GM19328 (cell line): Measurements from ENCODE around the gene BCL2L2.
"Not testable (repeated sequence)": the region's sequence is repeated elsewhere in the genome, so short reads cannot be mapped to it uniquely, and the experiment has no call there.

ENCODE experiments used
- ATAC-seq: cut with Tn5 transposase; IDR thresholded peaks from one replicate; pipeline ENCODE4 v1.9.1; 2021; ENCODE audit warnings: mild to moderate bottlenecking, moderate library complexity; ENCODE audit not compliant: unreplicated experiment

BCL2L2 gene

DNA sequence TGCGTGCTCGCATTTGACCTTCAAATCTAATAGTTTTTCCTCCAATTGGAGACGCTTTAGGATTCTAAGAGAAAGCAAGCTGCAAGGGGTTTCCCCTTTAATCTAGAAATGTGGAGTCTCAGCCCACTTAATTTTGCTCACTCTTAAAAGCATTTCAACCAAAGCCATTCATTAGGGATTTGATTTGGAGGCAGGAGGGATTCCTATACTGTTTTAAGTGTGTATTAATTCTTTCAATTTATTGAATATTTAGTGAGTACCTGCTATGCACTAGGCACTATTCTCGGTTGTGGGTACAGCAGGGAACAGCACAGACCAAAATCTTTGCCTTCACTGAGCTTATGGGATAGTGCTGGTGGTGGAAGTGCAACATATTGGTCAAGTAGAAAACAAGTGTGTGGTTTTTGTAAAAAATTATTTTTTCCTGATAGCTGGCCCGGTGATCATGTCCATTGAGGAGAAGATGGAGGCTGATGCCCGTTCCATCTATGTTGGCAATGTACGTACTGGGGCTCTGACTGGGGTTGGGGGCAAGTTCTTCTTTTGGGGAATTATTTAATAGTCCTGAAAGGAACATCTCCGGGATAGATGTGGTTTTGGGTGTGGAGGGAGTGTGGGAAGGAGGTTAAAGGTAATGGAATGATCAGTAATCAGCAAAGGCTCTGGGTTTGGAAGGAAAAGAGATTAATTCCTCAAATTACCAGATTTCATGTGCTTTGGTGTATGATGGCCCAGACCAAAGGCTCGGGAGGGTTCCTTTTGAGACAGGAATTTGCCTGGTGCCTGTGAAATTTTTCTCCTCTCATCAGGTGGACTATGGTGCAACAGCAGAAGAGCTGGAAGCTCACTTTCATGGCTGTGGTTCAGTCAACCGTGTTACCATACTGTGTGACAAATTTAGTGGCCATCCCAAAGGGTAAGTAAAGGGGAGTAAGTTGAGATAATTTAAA is 16.2 kb downstream of the BCL2L2 start:
- no peak for ATAC-seq

DNA sequence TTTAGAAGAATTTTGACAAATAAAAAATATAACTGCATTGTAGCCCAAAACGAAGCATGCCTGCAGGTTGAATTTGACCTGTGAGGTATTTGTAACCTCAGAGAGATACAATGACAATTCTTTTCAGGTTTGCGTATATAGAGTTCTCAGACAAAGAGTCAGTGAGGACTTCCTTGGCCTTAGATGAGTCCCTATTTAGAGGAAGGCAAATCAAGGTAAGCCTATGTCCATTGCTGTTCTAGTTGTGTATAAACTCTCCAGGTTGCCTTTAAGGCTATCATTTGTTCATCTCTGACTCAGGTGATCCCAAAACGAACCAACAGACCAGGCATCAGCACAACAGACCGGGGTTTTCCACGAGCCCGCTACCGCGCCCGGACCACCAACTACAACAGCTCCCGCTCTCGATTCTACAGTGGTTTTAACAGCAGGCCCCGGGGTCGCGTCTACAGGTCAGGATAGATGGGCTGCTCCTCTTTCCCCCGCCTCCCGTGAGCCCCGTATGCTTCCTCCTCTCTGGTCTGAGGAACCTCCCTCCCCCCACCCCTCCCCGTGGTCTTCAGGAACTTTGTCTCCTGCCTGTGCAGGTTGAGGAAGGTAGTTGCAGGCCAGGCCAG is 17.3 kb downstream of the BCL2L2 start:
- ATAC-seq = no peak

DNA sequence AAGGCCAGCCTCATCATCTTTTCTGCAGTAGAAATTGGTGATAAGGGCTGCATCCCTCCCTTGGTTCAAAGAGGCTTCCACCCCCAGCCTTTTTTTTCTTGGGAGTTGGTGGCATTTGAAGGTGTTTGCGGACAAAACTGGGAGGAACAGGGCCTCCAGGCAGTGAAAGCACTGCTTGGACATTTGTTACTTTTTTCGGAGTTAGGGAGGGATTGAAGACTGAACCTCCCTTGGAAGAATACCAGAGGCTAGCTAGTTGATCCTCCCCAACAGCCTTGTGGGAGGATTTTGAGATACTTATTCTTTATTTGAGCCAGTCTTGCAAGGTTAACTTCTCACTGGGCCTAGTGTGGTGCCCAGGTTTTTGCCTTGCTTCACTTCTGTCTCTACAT is 17.8 kb downstream of the BCL2L2 start:
- ATAC-seq = no peak

DNA sequence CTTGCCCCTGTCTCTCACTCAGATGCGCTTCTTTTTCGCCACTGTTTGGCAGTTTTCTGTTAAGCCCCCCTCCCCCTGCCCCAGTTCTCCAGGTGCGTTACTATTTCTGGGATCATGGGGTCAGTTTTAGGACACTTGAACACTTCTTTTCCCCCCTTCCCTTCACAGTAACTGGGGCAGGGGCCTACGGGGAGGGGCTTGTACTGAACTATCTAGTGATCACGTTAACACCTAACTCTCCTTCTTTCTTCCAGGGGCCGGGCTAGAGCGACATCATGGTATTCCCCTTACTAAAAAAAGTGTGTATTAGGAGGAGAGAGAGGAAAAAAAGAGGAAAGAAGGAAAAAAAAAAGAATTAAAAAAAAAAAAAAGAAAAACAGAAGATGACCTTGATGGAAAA is 18.4 kb downstream of the BCL2L2 start:
- no peak for ATAC-seq

DNA sequence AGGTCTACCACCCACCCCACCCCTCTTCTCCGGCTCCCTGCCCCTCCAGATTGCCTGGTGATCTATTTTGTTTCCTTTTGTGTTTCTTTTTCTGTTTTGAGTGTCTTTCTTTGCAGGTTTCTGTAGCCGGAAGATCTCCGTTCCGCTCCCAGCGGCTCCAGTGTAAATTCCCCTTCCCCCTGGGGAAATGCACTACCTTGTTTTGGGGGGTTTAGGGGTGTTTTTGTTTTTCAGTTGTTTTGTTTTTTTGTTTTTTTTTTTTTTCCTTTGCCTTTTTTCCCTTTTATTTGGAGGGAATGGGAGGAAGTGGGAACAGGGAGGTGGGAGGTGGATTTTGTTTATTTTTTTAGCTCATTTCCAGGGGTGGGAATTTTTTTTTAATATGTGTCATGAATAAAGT is 19.1 kb downstream of the BCL2L2 start:
- not testable (repeated sequence) for ATAC-seq

DNA sequence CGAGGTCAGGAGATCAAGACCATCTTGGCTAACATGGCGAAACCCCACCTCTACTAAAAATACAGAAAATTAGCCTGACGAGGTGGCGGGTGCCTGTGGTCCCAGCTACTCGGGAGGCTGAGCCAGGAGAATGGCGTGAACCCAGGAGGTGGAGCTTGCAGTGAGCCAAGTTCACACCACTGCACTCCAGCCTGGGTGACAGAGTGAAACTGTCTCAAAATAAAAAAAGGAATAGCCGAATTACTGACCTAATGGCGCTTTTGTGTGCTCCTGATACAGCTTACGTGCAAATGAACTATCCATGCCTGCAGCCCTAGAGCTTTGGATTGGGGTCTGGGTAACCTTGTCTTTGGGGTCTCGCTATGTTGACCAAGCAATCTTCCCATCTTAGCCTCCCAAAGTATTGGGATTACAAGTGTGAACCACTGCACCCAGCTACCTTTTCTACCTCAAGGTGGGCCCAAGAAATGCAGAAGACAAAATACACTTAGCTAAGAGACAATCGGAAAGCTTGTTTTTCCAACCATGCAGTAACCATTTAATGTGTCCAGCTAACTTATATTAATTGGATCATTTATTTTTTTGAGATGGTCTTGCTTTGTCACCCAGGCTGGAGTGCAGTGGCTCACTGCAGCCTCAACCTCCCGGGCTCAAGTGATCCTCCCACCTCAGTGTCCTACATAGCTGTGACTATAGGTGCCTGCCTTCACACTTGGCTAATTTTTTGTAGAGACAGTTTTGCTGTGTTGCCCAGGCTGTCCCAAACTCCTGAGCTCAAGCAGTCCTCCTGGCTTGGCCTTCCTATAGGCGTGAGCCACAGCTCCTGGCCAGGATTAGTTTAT is 20.1 kb downstream of the BCL2L2 start:
- ATAC-seq = no peak

DNA sequence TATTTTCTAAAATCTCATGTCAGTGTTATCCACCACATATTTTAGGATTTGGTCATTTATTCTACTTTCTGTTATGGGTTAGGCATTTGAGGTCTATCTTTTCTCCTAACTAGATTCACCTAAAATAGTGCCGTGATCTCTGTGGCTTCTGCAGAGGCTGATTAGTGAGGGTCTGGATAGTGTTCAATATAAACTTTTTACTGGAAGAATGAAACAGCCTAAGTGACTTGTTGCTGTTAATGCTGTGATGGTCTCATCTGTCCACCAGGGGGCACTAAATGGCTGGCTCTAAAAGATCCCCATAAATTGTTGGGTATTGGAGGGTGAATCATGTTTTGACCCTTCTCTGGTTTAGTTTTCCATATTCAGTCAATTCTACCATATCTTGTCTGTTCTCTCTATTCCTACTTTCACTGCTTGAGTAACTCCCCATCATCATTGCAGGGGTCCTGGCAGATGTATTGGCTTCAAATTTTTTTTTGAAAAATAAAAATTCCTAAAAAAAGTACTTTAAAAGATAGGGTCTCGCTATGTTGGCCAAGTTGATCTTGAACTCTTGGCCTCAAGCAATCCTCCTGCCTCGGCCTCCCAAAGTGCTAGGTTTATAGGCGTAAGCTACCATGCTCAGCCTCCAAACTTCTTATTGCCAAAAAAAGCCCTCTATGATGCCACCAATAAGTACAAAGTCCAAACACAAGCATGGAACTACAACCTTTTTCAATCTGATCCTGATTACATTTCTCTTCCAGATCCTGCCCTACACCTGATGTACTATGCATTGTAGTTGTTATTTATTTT is 21.5 kb downstream of the BCL2L2 start:
- ATAC-seq = no peak

DNA sequence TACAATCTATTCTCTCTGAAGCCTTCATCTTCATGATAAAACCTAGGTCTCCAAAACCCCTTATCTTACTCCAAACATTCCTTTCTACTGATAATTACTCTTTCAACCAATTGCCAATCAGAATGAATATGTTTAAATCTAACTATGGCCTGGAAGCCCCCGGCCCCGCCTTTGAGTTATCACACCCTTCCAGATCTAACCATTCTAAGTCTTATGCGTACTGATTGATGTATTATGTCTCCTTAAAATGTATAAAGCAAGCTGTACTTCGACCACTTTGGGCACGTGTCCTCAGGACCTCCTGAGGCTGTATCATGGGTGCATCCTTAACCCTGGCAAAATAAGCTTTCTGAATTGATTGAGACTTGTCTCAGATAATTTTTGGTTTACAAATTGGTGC is 29.0 kb downstream of the BCL2L2 start:
- no peak for ATAC-seq

DNA sequence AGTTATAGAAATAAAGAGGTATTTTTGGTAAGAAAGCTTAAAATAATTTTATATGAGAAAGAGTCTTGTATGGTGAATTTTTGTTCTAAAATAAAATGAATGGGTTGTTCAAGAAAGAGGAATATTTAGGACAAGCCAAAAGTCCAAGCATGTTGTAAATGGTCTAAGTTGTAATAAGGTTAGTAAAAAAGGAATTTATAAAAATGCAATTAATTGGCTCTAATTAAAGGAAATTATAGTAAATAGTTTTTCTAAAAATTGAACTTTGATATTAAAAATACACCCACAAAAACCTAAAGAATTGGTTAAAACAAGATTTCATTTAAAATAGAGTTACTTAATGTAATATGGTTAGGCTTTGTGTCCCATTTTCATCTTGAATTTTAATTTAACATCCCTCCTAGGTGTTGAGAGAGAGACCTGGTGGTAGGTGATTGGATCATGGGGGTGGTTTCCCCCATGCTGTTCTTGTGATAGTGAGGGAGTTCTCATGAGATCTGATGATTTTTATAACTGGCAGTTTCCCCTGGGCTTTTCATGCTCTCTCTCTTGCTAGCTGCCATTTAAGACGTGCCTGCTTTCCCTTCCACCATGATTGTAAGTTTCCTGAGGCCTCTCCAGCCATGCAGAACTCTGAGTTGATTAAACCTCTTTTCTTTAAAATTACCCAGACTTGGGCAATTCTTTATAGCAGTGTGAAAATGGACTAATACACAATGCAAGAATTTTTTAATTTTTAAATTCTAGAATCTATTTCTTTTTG is 33.1 kb downstream of the BCL2L2 start:
- no peak for ATAC-seq

DNA sequence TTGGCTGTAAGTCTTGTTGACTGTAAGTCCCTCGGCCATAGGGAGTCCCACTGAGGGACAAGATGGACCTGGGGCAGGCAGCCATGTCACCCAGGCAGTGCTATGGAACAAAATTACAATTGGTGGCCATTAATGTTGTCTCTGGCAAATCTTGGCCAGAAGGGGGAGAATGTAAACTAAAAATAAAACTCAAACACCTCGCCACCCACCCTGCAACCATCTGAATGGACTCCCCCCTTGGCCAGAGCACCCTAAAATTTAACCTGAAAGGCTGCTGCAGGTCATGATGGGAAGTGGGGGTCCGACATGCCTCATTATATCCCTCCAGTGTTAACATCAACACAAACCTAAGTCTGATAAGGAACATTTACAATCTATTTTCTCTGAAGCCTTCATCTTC is 37.8 kb downstream of the BCL2L2 start:
- ATAC-seq = no peak

DNA sequence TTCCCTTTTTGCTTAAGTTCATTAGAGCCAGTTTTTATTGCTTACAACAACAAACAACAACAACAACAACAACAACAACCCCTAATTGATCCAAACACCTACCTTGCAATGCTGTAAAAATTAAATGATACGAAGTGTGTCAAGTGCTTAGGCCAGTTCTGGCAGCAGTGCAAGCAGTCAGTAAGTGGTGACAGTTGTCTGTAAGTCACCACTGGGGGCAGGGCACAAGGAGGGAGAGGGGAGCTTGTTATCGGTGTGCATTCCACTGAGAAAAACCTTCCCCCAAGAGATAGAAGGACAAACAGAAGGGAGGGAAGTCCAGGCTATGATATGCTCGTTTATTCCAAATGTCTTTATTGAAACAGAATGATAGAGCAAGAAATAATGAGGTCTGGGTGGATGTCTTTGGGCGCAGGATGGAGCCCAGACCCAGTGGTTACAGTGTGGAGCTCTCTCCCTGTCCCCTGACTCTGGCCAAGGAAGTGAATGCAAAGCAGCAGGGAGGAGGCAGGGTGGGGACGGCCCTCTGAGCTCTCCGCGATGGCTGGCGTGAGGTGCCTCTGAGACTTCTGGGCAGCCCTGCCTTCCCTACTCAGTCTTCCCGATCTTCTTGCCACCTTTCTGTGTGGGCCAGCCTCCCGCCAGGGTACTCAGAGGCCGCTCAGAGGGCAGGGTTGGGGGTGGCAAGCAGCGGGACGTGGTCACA is 39.5 kb downstream of the BCL2L2 start:
- ATAC-seq = no peak

DNA sequence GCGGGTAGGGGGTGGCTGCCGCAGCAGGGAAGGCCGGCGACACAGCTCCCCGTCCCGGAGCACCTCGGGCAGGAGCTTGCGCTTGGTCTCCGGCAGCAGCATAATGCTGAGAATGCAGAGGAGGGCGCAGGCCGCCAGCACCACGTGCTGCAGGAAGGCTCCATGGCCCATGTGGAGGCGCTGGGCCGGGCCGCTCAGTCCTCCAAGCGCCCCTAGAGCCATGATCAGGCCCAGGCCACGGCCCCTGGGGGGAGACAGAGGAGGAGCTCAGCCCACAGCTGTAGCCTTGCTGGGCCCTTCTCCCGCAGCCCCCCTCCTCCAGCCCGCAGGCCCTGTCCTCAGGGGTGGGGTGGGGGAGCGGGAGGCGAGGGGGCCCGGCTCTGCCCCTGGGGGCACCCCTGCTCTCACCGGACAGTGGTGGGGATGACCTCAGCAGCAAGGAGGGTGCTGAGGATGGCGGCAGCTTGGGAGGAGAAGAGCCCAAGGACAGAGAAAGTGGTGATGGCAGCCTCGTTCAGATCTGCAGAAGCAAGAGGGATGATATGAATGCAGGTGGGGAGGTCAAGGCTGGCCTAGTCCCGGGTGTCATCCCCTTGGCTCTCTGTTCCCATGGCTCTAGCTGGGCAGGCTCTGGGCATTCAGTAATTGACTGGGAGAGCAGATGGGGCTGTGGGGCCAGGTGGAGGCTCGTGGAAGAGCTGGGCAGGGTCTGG is 40.2 kb downstream of the BCL2L2 start:
- ATAC-seq = no peak

DNA sequence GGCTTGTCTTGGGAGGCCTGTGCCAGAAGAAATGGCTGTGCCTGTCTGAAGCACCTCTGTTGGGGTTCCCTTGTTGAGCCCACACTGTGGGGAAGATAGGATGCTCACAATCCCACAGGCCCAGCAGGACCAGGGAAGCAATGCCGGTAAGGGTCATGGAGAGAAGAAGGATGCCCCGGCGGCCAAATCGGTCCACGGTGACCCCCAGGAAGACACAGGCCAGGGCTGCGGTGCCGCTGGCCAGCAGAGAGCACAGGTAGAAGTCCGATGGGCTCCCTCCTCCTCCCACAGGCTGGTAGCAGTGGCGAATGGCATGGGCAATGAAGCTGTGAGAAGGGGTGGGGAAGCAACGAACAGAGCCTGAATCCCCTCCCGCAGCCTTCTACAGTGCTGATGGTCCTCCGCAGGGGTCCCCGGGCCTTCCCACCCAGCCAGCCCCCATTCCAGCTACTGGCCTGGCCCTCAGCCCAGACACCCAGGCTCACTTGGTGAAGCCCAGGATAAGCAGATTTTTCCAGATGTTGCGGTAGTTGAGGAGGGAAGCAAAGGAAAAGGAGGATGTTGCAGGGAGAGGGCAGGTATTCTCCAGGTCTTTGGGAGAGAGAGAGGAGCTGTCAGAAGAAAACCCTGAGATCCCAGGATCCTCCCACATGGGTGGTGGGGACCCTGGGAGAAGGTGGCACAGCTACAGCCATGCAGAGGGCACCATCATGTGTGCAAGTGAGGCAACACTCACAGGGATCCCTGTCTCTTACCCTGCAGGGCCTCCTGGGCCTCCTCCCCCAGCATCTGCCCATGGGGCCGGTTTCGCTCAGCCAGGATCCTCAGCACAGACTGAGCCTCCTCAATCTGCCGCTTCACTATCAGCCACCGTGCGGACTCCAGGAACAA is 41.0 kb downstream of the BCL2L2 start:
- no peak for ATAC-seq

DNA sequence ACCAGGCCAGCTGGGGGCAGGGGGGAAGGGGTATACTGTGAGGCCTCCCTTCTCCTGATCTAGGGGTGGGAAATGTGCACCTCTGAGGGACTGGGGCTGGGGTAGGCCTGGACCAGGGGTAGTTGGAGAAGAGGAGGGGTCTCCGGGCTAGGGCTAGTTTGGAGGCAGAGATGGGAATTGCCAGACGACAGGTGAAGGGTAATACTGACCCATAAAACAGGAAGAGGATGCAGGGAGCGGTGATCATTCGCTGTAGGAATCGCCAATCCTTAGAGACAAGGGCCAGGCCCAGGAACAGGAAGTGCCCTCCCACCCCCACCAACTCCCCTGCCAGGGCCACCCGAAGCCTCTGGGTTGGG is 41.6 kb downstream of the BCL2L2 start:
- no peak for ATAC-seq

DNA sequence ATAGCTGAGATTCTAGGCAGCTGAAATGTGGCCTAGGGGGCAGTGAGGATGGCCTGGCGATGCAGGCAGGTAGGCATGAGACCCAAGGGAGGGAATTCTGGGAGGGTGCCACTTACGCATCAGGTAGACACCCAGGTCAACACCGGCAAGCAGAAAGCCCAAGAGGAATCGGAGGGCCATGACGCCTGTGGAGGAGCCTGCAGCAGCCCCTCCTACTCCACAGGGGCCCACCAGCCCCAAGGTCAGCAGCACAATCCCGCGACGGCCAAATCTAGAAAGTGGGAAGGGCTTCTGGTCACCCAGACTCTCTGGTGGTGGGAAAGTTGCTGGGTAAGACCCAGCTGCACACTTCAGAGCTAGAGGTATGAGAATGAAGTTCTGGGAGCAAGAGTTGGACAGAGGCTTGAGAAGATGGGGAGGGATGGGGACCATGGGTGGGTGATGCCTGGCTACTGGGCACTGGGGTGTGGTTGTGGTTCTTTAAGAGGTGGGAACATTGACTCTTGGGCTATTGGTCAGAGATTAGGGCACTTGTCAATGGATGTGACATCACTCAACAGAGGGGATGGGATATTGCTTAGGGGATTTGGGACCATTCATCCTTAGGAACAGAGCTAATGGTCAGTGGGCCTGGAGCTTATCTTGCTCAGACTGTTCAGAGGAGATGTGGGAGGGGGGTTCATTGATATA is 42.7 kb downstream of the BCL2L2 start:
- ATAC-seq = no peak

DNA sequence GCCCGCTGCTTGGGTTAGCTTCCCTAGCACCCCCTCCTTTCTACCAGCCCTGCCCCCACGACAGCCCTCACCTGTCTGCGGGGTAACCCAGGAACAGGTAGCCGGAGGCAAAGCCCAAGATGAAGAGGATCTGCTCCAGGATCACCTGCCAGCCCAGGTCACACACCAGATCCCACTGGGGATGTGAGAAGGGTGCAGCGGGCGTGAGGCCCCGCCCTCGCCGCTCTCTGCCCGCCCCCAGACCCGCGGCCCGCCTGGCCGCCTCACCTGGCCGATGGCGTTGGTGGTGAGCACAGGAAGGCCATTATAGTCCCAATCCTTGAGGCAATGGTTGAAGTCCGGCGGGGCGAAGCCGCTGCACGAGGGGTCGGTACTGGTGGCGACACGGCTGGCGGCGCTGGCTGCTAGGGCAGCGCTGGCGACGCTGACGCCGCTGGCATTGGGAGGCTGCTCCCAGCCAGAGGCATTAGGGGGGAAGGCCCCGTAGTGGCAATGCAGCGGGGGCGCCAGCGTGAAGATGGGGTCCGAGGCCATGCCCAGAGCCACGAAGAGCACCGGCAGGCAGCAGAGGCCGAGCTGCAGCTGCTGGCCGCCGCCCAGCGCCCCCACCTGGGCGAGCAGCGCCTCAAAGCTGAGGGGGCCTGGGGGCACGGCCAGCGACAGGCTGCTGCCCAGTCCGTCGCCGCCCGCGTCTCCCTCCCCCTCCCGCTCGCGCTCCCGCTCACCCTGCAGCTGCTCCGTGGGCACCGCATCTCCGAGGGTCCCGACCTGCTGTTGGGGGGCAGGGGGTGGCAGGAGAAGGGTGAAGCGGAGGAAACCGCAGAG is 45.3 kb downstream of the BCL2L2 start:
- ATAC-seq = no peak
